ENCODE measurements around the gene C8G.

- no peak for TF ChIP-seq CBX5 (IDR thresholded peaks at IDR 0.05; ENCODE audit: low read depth, low read length)
- no peak for TF ChIP-seq TAF1 (IDR thresholded peaks at IDR 0.05; ENCODE audit: low read depth, low read length)
- TF ChIP-seq, protein P1, sequence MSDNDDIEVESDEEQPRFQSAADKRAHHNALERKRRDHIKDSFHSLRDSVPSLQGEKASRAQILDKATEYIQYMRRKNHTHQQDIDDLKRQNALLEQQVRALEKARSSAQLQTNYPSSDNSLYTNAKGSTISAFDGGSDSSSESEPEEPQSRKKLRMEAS (IDR thresholded peaks at IDR 0.05), result no peak
- TF ChIP-seq, protein P2, sequence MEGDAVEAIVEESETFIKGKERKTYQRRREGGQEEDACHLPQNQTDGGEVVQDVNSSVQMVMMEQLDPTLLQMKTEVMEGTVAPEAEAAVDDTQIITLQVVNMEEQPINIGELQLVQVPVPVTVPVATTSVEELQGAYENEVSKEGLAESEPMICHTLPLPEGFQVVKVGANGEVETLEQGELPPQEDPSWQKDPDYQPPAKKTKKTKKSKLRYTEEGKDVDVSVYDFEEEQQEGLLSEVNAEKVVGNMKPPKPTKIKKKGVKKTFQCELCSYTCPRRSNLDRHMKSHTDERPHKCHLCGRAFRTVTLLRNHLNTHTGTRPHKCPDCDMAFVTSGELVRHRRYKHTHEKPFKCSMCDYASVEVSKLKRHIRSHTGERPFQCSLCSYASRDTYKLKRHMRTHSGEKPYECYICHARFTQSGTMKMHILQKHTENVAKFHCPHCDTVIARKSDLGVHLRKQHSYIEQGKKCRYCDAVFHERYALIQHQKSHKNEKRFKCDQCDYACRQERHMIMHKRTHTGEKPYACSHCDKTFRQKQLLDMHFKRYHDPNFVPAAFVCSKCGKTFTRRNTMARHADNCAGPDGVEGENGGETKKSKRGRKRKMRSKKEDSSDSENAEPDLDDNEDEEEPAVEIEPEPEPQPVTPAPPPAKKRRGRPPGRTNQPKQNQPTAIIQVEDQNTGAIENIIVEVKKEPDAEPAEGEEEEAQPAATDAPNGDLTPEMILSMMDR (IDR thresholded peaks at IDR 0.05; ENCODE audit: control extremely low read depth in 1 of 3, insufficient read depth in 1 of 3, low read depth in 1 of 3, low read length in 3 of 3), result no peak
- TF ChIP-seq YY1 (IDR thresholded peaks at IDR 0.05; ENCODE audit: low read depth, low read length), result no peak
- TF ChIP-seq EP300 (IDR thresholded peaks at IDR 0.05; ENCODE audit: borderline replicate concordance in 1 of 2, low read depth in 2 of 2, low read length in 2 of 2), result no peak
- TF ChIP-seq JUN (IDR thresholded peaks at IDR 0.05; ENCODE audit: low read depth, low read length), result no peak
- TF ChIP-seq SUZ12 (IDR thresholded peaks at IDR 0.05; ENCODE audit: low read length), result no peak
- no peak for TF ChIP-seq SP1 (IDR thresholded peaks at IDR 0.05; ENCODE audit: low read depth, low read length)
- TF ChIP-seq FOSL1 (IDR thresholded peaks at IDR 0.05; ENCODE audit: insufficient read depth, low read depth, low read length), result no peak
- no peak for TF ChIP-seq ZNF274 (IDR thresholded peaks at IDR 0.05; ENCODE audit: borderline replicate concordance, extremely low read depth, low read length)
- TF ChIP-seq POLR2A (IDR thresholded peaks at IDR 0.05; ENCODE audit: control extremely low read depth in 1 of 2, low read depth in 2 of 2, low read length in 2 of 2), result no peak
- no peak for TF ChIP-seq POLR2AphosphoS5 (IDR thresholded peaks at IDR 0.05; ENCODE audit: low read depth, low read length)
Measured at GRCh38 chr9:136916330-136917184, 28.5 kb upstream of the C8G start.
